Trophoblast cell (in vitro differentiated cells and primary cell): ENCODE data around the gene INA.
"Not testable (repeated sequence)": the region's sequence is repeated elsewhere in the genome, so short reads cannot be mapped to it uniquely, and the experiment has no call there.

Experiments
- DNase-seq, 2 donors: peaks; one replicate each; pipeline ENCODE4 v3.0.0-alpha.2; 2016
- H2AFZ ChIP-seq: 2 replicates; pipeline ENCODE4 v1.6.1; 2013; ENCODE audit warnings: low read length, moderate library complexity, mild to moderate bottlenecking; ENCODE audit not compliant: insufficient read depth, poor library complexity
- H2AK5ac ChIP-seq: 2 replicates; pipeline ENCODE4 v1.6.1; 2013; ENCODE audit warnings: mild to moderate bottlenecking, low read length
- H2BK120ac ChIP-seq: 2 replicates; pipeline ENCODE4 v1.6.1; 2013; ENCODE audit warnings: low read length, mild to moderate bottlenecking, moderate library complexity; ENCODE audit not compliant: insufficient read depth, poor library complexity
- H2BK12ac ChIP-seq: 2 replicates; pipeline ENCODE4 v1.6.1; 2013; ENCODE audit warnings: mild to moderate bottlenecking, low read length, moderate library complexity
- H2BK5ac ChIP-seq: 2 replicates; pipeline ENCODE4 v1.6.1; 2013; ENCODE audit warnings: low read length, low read depth, moderate library complexity, mild to moderate bottlenecking; ENCODE audit not compliant: poor library complexity
- H3K14ac ChIP-seq: 2 replicates; pipeline ENCODE4 v1.6.1; 2013; ENCODE audit warnings: mild to moderate bottlenecking, low read length
- H3K18ac ChIP-seq: 2 replicates; pipeline ENCODE4 v1.6.1; 2013; ENCODE audit warnings: mild to moderate bottlenecking, low read length
- H3K23ac ChIP-seq: 2 replicates; pipeline ENCODE4 v1.6.1; 2013; ENCODE audit warnings: low read length
- H3K27ac ChIP-seq: 2 replicates; pipeline ENCODE4 v1.5.1; 2013; ENCODE audit warnings: low read depth, mild to moderate bottlenecking, inconsistent platforms, low read length, moderate library complexity
- H3K27me3 ChIP-seq: 2 replicates; pipeline ENCODE4 v1.6.1; 2013; ENCODE audit warnings: inconsistent platforms, mild to moderate bottlenecking, low read length, moderate library complexity; ENCODE audit not compliant: insufficient read depth
- H3K36me3 ChIP-seq, 2 experiments: 1 replicate in 1 of 2; 2 replicates in 1 of 2; pipeline ENCODE4 v1.6.1; 2013; ENCODE audit warnings: low read length in 2 of 2, mild to moderate bottlenecking in 2 of 2, moderate library complexity in 1 of 2; ENCODE audit not compliant: insufficient read depth in 2 of 2, control insufficient read depth in 1 of 2
- H3K4ac ChIP-seq: 2 replicates; pipeline ENCODE4 v1.6.1; 2013; ENCODE audit warnings: low read depth, mild to moderate bottlenecking, low read length, moderate library complexity
- H3K4me1 ChIP-seq, 2 experiments: 1 replicate in 1 of 2; 2 replicates in 1 of 2; pipeline ENCODE4 v1.6.1; 2013; ENCODE audit warnings: low read length in 2 of 2, mild to moderate bottlenecking in 2 of 2, moderate library complexity in 1 of 2; ENCODE audit not compliant: insufficient read depth in 2 of 2, control insufficient read depth in 1 of 2
- H3K4me2 ChIP-seq: 2 replicates; pipeline ENCODE4 v1.6.1; 2013; ENCODE audit warnings: inconsistent platforms, mild to moderate bottlenecking, low read length, moderate library complexity
- H3K4me3 ChIP-seq: 2 replicates; pipeline ENCODE4 v1.5.1; 2013; ENCODE audit warnings: mild to moderate bottlenecking, low read depth, low read length, inconsistent platforms
- H3K79me1 ChIP-seq: one replicate; pipeline ENCODE4 v1.6.1; 2013; ENCODE audit warnings: low read length
- H3K79me2 ChIP-seq: 2 replicates; pipeline ENCODE4 v1.6.1; 2013; ENCODE audit warnings: low read length, mild to moderate bottlenecking; ENCODE audit not compliant: control insufficient read depth, insufficient read depth, poor library complexity
- H3K9ac ChIP-seq: 2 replicates; pipeline ENCODE4 v1.6.1; 2013; ENCODE audit warnings: mild to moderate bottlenecking, low read length
- H3K9me3 ChIP-seq: 2 replicates; pipeline ENCODE4 v1.6.1; 2013; ENCODE audit warnings: low read depth, mild to moderate bottlenecking, control low read depth, inconsistent platforms, low read length; ENCODE audit not compliant: insufficient read depth
- H4K12ac ChIP-seq: 2 replicates; pipeline ENCODE4 v1.6.1; 2013; ENCODE audit warnings: low read depth, mild to moderate bottlenecking, low read length, moderate library complexity
- H4K8ac ChIP-seq: 2 replicates; pipeline ENCODE4 v1.6.1; 2013; ENCODE audit warnings: low read depth, mild to moderate bottlenecking, low read length, moderate library complexity
- H4K91ac ChIP-seq: one replicate; pipeline ENCODE4 v1.6.1; 2013; ENCODE audit warnings: low read depth, mild to moderate bottlenecking, low read length, moderate library complexity
- WGBS: extraction: QIAGEN DNeasy Blood & Tissue Kit; methylation state at CpG from one replicate; pipeline ENCODE4 v1.1.7; 2013; ENCODE audit warnings: missing lambda C conversion rate; ENCODE audit not compliant: insufficient read length, insufficient coverage; ENCODE audit errors: extremely low coverage; 5-methylcytosine and 5-hydroxymethylcytosine counted together

The INA gene

DNA sequence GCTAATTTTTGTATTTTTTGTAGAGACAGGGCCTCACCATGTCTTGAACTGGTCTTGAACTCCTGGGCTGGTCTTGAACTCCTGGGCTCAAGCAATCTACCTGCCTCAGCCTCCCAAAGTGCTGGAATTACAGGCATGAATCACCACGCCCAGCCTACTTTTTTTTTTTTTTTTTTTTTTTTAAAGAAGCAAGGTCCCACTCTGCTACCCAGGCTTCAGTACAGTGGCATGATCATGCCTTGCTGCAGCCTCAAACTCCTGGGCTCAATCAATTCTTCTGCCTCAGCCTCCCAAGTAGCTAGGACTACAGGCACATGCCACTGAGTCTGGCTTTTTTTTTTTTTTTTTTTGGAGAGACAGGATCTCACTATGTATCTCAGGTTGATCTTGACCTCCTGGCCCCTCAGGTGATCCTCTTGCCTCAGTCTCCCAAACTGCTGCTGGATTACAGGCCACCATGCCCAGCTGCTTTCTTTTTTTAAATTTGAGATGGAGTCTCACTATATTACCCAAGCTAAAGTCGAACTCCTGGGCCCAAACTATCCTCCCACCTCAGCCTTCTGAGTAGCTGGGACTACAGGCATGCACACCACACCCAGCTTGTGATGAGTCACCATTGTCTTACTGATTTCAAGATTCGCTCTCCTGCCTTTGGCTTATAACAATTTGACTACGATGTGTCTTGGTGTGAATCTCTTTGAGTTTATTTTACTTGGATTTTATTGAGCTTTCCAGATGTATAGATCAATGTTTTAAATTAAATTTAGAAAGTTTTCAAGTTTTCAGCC, 22.2 kb upstream of the INA start:
- H4K91ac ChIP-seq, result no peak overlapping the region

DNA sequence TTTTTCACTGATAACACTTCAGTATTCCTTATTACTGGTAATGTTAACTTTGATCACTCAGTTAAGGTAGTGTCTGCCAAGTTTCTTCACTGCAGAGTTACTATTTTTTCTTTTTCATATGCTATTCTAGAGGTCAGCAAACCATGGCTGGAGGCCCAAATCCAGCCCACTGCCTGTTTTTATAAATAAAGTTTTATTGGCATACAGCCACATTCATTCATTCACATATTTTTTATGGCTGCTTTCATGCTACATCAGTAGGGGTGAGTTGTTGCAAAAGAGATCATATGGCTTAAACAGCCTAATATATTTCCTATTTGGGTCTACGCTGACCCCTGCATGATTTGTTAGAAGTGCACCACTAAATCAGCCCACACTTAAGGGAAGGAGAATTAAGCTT, 20.3 kb upstream of the INA start:
- Histone ChIP-seq H3K18ac (no peak overlapping the region), H3K4me3 (no peak overlapping the region), H4K91ac (no peak overlapping the region), H2BK120ac (no peak overlapping the region), H3K9me3 (peaks cover 7% of the 10 kb centered on the region), H3K4ac (no peak overlapping the region), H2BK5ac (no peak overlapping the region), H2AK5ac (no peak overlapping the region), H3K4me2 (no peak overlapping the region), H2AFZ (no peak overlapping the region), H4K12ac (no peak overlapping the region), H4K8ac (no peak overlapping the region), H3K4me1 (peaks cover 0 to 6% of the 10 kb centered on the region in 2 experiments), H3K27ac (no peak overlapping the region), H3K79me2 (no peaks in the 10 kb centered on the region), H3K23ac (no peak overlapping the region), H3K36me3 (no peaks in the 10 kb centered on the region), H3K14ac (no peak overlapping the region), H2BK12ac (no peak overlapping the region), H3K79me1 (no peaks in the 10 kb centered on the region), H3K9ac (no peak overlapping the region), H3K27me3 (no peaks in the 10 kb centered on the region)
- no peak for DNase-seq
- WGBS, result no CpG with 5 or more reads among the region's 1 CpG

More for the DNA sequence above, 22.2 kb upstream of the INA start:
- Histone ChIP-seq H3K23ac (no peak overlapping the region), H4K12ac (no peak overlapping the region), H3K79me2 (no peaks in the 10 kb centered on the region), H2AK5ac (no peak overlapping the region), H2BK5ac (no peak overlapping the region), H3K4me1 (peaks cover 0 to 6% of the 10 kb centered on the region in 2 experiments), H3K9ac (no peak overlapping the region), H4K8ac (no peak overlapping the region), H3K18ac (no peak overlapping the region), H3K27me3 (no peaks in the 10 kb centered on the region), H3K14ac (no peak overlapping the region), H2AFZ (no peak overlapping the region), H3K36me3 (no peaks in the 10 kb centered on the region), H2BK120ac (no peak overlapping the region), H3K4ac (no peak overlapping the region), H3K9me3 (peaks cover 9% of the 10 kb centered on the region), H3K79me1 (no peaks in the 10 kb centered on the region), H3K4me3 (no peak overlapping the region), H3K4me2 (no peak overlapping the region), H3K27ac (no peak overlapping the region), H2BK12ac (no peak overlapping the region)
- WGBS, result no CpG with 5 or more reads among the region's 4 CpGs
- peak in 1 of 2 donors; percentile 42 for DNase-seq

DNA sequence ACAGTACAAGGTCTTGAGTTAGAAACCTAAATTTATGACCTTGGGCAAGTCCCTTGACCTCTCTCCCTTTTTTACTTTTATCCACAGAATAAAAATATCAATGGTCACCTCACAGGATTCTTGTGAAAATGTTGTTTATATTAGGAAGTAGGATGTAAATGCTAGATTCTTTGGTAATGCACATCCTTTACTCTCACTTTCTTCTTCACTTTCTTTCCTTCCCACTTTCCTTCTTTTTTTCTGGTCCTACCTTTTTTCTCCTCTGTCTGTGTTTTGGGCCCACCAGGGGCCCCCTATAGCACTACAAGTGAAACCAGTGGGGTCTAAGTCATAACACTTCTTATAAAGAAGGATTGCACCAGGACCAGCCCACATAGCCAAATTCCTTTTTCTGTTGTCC, 19.1 kb upstream of the INA start:
- Histone ChIP-seq H2BK12ac (no peak overlapping the region), H4K8ac (no peak overlapping the region), H3K79me1 (no peaks in the 10 kb centered on the region), H3K4me1 (peaks cover 0 to 6% of the 10 kb centered on the region in 2 experiments), H3K27ac (no peak overlapping the region), H3K27me3 (no peaks in the 10 kb centered on the region), H2BK120ac (no peak overlapping the region), H3K4ac (no peak overlapping the region), H3K79me2 (no peaks in the 10 kb centered on the region), H2AFZ (no peak overlapping the region), H3K36me3 (no peaks in the 10 kb centered on the region), H4K91ac (no peak overlapping the region), H3K23ac (no peak overlapping the region), H3K4me2 (no peak overlapping the region), H3K14ac (no peak overlapping the region), H4K12ac (no peak overlapping the region), H2BK5ac (no peak overlapping the region), H3K4me3 (no peak overlapping the region), H3K9me3 (peaks cover 7% of the 10 kb centered on the region), H3K18ac (no peak overlapping the region), H2AK5ac (no peak overlapping the region), H3K9ac (no peak overlapping the region)
- no peak for DNase-seq

DNA sequence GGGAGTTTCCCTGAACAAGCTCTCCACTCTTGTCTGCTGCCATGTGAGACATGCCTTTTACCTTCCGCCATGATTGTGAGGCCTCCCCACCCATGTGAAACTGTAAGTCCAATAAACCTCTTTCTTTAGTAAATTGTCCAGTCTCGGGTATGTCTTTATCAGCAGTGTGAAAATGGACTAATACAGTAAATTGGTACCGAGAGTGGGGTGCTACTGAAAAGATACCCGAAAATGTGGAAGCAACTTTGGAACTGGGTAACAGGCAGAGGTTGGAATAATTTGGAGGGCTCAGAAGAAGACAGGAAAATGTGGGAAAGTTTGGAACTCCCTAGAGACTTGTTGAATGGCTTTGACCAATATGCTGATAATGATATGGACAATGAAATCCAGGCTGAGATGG, 18.0 kb upstream of the INA start:
- not testable (repeated sequence) for H3K4me3 ChIP-seq, H4K91ac ChIP-seq, H4K8ac ChIP-seq, H2BK5ac ChIP-seq, H4K12ac ChIP-seq, H2BK120ac ChIP-seq, H2BK12ac ChIP-seq, H3K36me3 ChIP-seq, H3K14ac ChIP-seq, H3K9ac ChIP-seq, H3K79me1 ChIP-seq, H3K4ac ChIP-seq, H3K79me2 ChIP-seq, H3K27me3 ChIP-seq, H3K23ac ChIP-seq, H3K9me3 ChIP-seq, H2AK5ac ChIP-seq, H3K27ac ChIP-seq, H3K4me2 ChIP-seq, H3K4me1 ChIP-seq, DNase-seq, H3K18ac ChIP-seq, H2AFZ ChIP-seq
- WGBS, result no CpG with 5 or more reads among the region's 4 CpGs
